Motor neuron (in vitro differentiated cells): ENCODE data around the gene CAPRIN1. TPM values are rescaled to one million over a fixed set of nuclear protein-coding genes. Genes with fewer than 3 reads are reported as not detected.
"Not testable (repeated sequence)": the region's sequence is repeated elsewhere in the genome, so short reads cannot be mapped to it uniquely, and the experiment has no call there.

Experiments used
- ATAC-seq, 8 experiments: fragments of 200-7000 bp; cut with Tn5 transposase; replicated peaks in 6 of 8; 2 replicates each; pipeline ENCODE4 v1.8.0; 2021; ENCODE audit warnings: mild to moderate bottlenecking in 8 of 8, moderate library complexity in 8 of 8
- H3K27ac ChIP-seq, 2 donors: fragments of 250-450 bp; sonication (Bioruptor Pico); 2 replicates each; pipeline ENCODE4 v1.9.0; 2021; ENCODE audit warnings: antibody characterized with exemption in 2 of 2, mild to moderate bottlenecking in 2 of 2, moderate library complexity in 1 of 2
- H3K4me1 ChIP-seq, 2 donors: fragments of 250-450 bp; sonication (Bioruptor Pico); replicated peaks in 1 of 2; 2 replicates each; pipeline ENCODE4 v1.6.1; 2021; ENCODE audit warnings: antibody characterized with exemption in 2 of 2, mild to moderate bottlenecking in 2 of 2, moderate library complexity in 1 of 2
- H3K4me3 ChIP-seq, 5 donors: fragments of 250-450 bp; sonication (Bioruptor Pico); 2 replicates each; pipeline ENCODE4 v1.9.0; 2021; ENCODE audit warnings: antibody characterized with exemption in 5 of 5, mild to moderate bottlenecking in 5 of 5, moderate library complexity in 4 of 5
- WGBS, 10 experiments: fragments of 450-650 bp; shearing (Covaris generic); methylation state at CpG; one replicate each; pipeline ENCODE4 v1.0.0; 2022; 5-methylcytosine and 5-hydroxymethylcytosine counted together
- in situ Hi-C, 9 experiments: fragments of 400-800 bp; cut with MboI; loops; one replicate each; pipeline ENCODE4 v1.15.0; 2021; ENCODE audit warnings: low sequenced_read_pairs in 9 of 9, low pct_unique_long_range_greater_than_20kb in 2 of 9; ENCODE audit not compliant: unreplicated experiment in 9 of 9
- total RNA-seq, 8 experiments: library from RNA; unstranded; fragments of 300-600 nt; gene quantifications; 2 replicates each; pipeline versions ENCODE4 v1.2.3 to v1.2.4, GENCODE V29; 2022

Gene CAPRIN1
- total RNA-seq, 8 experiments from 2014 or later = 181 to 382 (median 230) TPM

DNA sequence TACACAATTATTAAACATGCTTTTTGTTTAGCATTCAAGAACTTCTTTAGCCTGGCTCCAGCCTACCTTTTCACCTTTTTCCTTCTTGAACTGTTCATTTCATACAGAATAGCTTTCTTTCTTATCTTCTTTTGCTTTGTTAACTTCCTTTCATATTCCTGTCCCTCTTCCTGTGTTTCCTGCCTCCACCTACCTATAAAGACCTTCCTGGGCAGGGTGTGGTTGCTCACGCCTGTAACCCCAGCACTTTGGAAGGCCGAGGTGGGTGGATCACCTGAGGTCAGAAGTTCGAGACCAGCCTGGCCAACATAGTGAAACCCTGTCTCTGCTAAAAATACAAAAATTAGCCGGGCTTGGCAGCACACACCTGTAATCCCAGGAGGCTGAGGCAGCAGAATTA lies 22.9 kb downstream of the CAPRIN1 start:
- H3K4me3 ChIP-seq = no peak overlapping the region
- H3K4me1 ChIP-seq = no peaks in the 10 kb centered on the region
- 45 to 100% (median 93%) methylated on average over 1 to 4 of the region's 4 CpGs; no CpG with 5 or more reads in 3 of the 10 experiments for WGBS, 10 experiments
- no peak for ATAC-seq
- in situ Hi-C loops = no loop called here
- no peak overlapping the region for H3K27ac ChIP-seq

GRCh38 chr11:34075178-34075820 lies 23.8 kb downstream of the CAPRIN1 start:
- 11 to 100% (median 75%) methylated on average over 1 to 2 of the region's 2 CpGs; no CpG with 5 or more reads in 1 of the 10 experiments for WGBS, 10 experiments
- Histone ChIP-seq H3K4me1 (no peaks in the 10 kb centered on the region), H3K4me3 (no peak overlapping the region), H3K27ac (no peak overlapping the region)
- in situ Hi-C loops = no loop called here
- ATAC-seq = no peak

DNA sequence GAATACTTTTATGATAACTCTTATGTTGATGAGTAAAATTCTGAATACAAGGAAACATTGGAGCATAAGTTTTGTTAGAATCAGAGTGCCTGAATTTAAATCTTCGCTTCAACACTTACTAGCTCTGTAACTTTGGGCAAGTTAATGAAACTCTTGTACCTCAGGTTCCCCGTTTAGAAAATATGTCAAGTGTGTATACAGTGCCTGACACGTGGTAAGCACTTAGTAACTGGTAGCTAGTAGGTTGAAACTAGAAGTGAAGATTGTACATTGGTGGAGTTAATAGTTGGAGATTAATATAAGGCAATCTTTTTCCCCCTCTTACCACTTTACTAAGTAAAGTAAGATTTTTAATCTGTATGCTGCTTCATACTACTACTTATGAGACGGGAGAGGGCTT lies 29.1 kb downstream of the CAPRIN1 start:
- Histone ChIP-seq H3K4me1 (no peaks in the 10 kb centered on the region), H3K4me3 (no peak overlapping the region), H3K27ac (no peak overlapping the region)
- WGBS, 10 experiments = 57 to 100% (median 90%) methylated on average over 1 to 4 of the region's 4 CpGs; no CpG with 5 or more reads in 2 of the 10 experiments
- in situ Hi-C loops = no loop called here
- no peak for ATAC-seq

DNA sequence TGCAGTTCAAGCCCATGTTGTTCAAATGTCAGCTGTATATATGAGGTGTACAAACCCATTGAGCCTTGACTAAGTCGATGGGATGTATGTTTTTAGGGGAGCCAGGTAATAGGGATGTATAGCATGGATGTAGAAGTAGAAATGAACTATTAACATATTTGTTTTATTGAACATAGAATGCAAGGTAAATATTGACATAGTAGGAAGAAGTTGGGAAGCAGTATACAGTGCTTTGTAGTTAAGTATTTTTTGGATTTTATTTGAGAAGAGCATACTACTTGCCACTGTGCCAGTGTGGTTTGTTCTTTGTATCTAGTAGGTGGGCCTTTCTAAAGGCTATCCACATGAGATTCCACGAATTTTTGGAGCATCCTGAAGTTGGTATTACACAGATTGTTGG lies 33.1 kb downstream of the CAPRIN1 start:
- no peak for ATAC-seq
- H3K27ac ChIP-seq = no peak overlapping the region
- no peak overlapping the region for H3K4me3 ChIP-seq
- H3K4me1 ChIP-seq = no peaks in the 10 kb centered on the region
- in situ Hi-C loops = no loop called here
- 48 to 100% (median 92%) methylated on average over 1 to 2 of the region's 2 CpGs; no CpG with 5 or more reads in 1 of the 10 experiments for WGBS, 10 experiments

- H3K4me3 ChIP-seq = no peak overlapping the region
- in situ Hi-C loops = no loop called here
- no peak for ATAC-seq
- H3K4me1 ChIP-seq = no peaks in the 10 kb centered on the region
- no peak overlapping the region for H3K27ac ChIP-seq
- 83 to 100% (median 97%) methylated on average over 1 to 4 of the region's 4 CpGs for WGBS, 10 experiments
Measured at GRCh38 chr11:34086554-34087283, 35.2 kb downstream of the CAPRIN1 start.

GRCh38 chr11:34091825-34092224 lies 40.3 kb downstream of the CAPRIN1 start:
- Histone ChIP-seq H3K27ac (no peak overlapping the region), H3K4me1 (no peaks in the 10 kb centered on the region), H3K4me3 (no peak overlapping the region)
- in situ Hi-C loops = no loop called here
- WGBS, 10 experiments = 80 to 100% (median 100%) methylated on average over 1 of the region's 1 CpG; no CpG with 5 or more reads in 1 of the 10 experiments
- no peak for ATAC-seq

- 86 to 100% (median 100%) methylated on average over 1 to 2 of the region's 2 CpGs; no CpG with 5 or more reads in 6 of the 10 experiments for WGBS, 10 experiments
- H3K4me1 ChIP-seq, in situ Hi-C loops, ATAC-seq, H3K4me3 ChIP-seq, H3K27ac ChIP-seq: not testable (repeated sequence)
Measured at GRCh38 chr11:34094900-34095299, 43.4 kb downstream of the CAPRIN1 start.

GRCh38 chr11:34098813-34099212 lies 47.3 kb downstream of the CAPRIN1 start:
- WGBS, 10 experiments = 63 to 100% (median 95%) methylated on average over 1 to 2 of the region's 2 CpGs; no CpG with 5 or more reads in 2 of the 10 experiments
- Histone ChIP-seq H3K4me3 (no peak overlapping the region), H3K4me1 (no peaks in the 10 kb centered on the region), H3K27ac (no peak overlapping the region)
- no peak for ATAC-seq
- in situ Hi-C loops = no loop called here

- in situ Hi-C loops = no loop called here
- ATAC-seq = no peak
- peaks cover 7 to 12% of the 10 kb centered on the region in 2 donors for H3K4me1 ChIP-seq
- peak overlapping the region; percentile 82 to 86 for H3K27ac ChIP-seq
- 0 to 40% (median 23%) methylated on average over 1 to 6 of the region's 6 CpGs for WGBS, 10 experiments
- H3K4me3 ChIP-seq = peak overlapping the region; percentile 51 to 81 (median 65)
Measured at GRCh38 chr11:34104680-34105078, 53.1 kb downstream of the CAPRIN1 start.

GRCh38 chr11:34105079-34105956 lies 53.8 kb downstream of the CAPRIN1 start, which contains the start of gene NAT10:
NAT10 (plus strand) TSS chr11:34105629; CDS start chr11:34108226, 2,597 bp downstream.
- in situ Hi-C loops = no loop called here
- peaks cover 7 to 12% of the 10 kb centered on the region in 2 donors for H3K4me1 ChIP-seq
- H3K4me3 ChIP-seq = peak within 1 kb of the TSS; percentile 51 to 81 (median 65)

DNA sequence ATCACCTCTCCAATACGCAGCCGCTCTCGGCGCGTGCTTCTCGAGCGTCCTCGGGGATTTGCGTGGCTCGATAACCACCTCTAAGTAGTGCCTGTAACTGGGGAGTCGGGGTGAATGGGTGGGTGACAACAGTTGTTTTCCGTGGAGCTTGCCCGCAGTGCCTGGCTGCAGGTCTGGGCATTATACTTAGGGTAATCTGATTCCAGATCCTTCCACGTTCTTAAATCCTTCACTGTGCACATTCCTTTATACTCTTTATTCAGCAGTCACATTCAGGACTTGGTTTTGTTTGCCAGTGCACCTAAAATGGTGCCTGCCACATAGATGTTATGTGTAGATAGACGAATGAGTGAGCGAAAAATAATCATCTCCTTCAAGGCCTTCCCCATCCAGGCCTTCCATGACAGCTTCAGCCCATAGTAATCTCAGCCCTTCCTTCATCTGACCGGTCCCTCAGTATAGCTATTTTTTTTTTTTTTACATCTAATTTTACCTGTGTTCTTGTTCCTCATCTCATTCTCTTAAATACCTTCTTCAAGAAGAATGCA lies 54.5 kb downstream of the CAPRIN1 start:
- in situ Hi-C loops = no loop called here
- peak in 2 of 8 experiments; percentile 2 for ATAC-seq
- 0 to 13% (median 0%) methylated on average over 2 to 13 of the region's 17 CpGs; no CpG with 5 or more reads in 2 of the 10 experiments for WGBS, 10 experiments
- H3K4me1 ChIP-seq = peaks cover 7 to 12% of the 10 kb centered on the region in 2 donors
- H3K4me3 ChIP-seq = peak overlapping the region; percentile 51 to 81 (median 65)
- H3K27ac ChIP-seq = peak overlapping the region; percentile 64 to 86

More at GRCh38 chr11:34105079-34105956, 53.8 kb downstream of the CAPRIN1 start, which contains the start of gene NAT10:
- H3K27ac ChIP-seq = peak within 1 kb of the TSS; percentile 82 to 86
- 0 to 11% (median 1%) methylated on average over 3 to 38 of the region's 55 CpGs; no CpG with 5 or more reads in 1 of the 10 experiments for WGBS, 10 experiments
- peak; percentile 79 to 97 (median 96) for ATAC-seq

DNA sequence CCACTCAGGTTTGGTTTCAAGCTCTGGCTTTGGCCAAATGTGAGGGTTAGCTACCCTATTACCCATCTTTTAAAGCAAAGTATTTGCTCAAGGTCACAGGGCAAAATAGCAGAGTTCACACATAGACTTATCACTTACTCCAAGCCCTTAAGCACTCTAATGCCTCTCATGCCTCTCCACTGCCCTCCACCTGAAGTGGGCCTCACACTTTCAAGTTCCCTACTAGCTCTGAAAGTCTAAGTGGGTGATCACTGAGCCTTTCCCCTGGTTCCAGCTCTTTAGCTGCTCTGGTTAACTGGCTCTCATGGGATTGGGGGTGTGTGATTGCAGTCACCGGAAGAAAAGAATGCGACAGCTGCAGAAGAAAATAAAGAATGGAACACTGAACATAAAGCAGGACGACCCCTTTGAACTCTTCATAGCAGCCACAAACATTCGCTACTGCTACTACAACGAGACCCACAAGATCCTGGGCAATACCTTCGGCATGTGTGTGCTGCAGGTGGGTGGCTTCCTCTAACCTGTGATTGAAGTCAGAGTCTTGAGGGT lies 60.3 kb downstream of the CAPRIN1 start:
- in situ Hi-C loops = no loop called here
- H3K4me3 ChIP-seq = no peak overlapping the region
- no peak overlapping the region for H3K27ac ChIP-seq
- no peak for ATAC-seq
- H3K4me1 ChIP-seq = peaks cover 0 to 3% of the 10 kb centered on the region in 2 donors
- WGBS, 10 experiments = 60 to 100% (median 95%) methylated on average over 1 to 6 of the region's 6 CpGs; no CpG with 5 or more reads in 2 of the 10 experiments
